Neural progenitor cell (in vitro differentiated cells): Measurements from ENCODE around the gene HABP2. TPM values are rescaled to one million over a fixed set of nuclear protein-coding genes. Genes with fewer than 3 reads are reported as not detected.

Source experiments
- DNase-seq: peaks from one replicate; pipeline ENCODE4 v3.0.0-alpha.2; 2016; ENCODE audit warnings: low spot score
- H2AFZ ChIP-seq: fragments of 200-600 bp; sonication (generic); replicated peaks from 2 replicates; pipeline ENCODE4 v1.6.1; 2016; ENCODE audit warnings: antibody characterized with exemption
- H3F3A ChIP-seq: fragments of 200-600 bp; sonication (generic); 2 replicates; pipeline ENCODE4 v1.6.1; 2016; ENCODE audit warnings: antibody characterized with exemption, low read depth
- H3K27ac ChIP-seq: fragments of 200-600 bp; sonication (generic); 2 replicates; pipeline ENCODE4 v1.5.1; 2016; ENCODE audit warnings: mild to moderate bottlenecking
- H3K27me3 ChIP-seq: fragments of 200-600 bp; sonication (generic); 2 replicates; pipeline ENCODE4 v1.6.1; 2016; ENCODE audit warnings: mild to moderate bottlenecking, moderate library complexity
- H3K36me3 ChIP-seq: fragments of 200-600 bp; sonication (generic); 2 replicates; pipeline ENCODE4 v1.5.1; 2016
- H3K4me1 ChIP-seq: fragments of 200-600 bp; sonication (generic); 2 replicates; pipeline ENCODE4 v1.6.1; 2016; ENCODE audit warnings: mixed run types
- H3K4me2 ChIP-seq: fragments of 200-600 bp; sonication (generic); 2 replicates; pipeline ENCODE4 v1.6.1; 2016
- H3K4me3 ChIP-seq: fragments of 200-600 bp; sonication (generic); 2 replicates; pipeline ENCODE4 v1.5.1; 2016
- H3K79me2 ChIP-seq: fragments of 200-600 bp; sonication (generic); 2 replicates; pipeline ENCODE4 v1.6.1; 2016; ENCODE audit warnings: low read depth
- H3K9ac ChIP-seq: fragments of 200-600 bp; sonication (generic); 2 replicates; pipeline ENCODE4 v1.6.1; 2016
- H3K9me3 ChIP-seq: fragments of 200-600 bp; sonication (generic); 2 replicates; pipeline ENCODE4 v1.5.1; 2016; ENCODE audit warnings: low read depth
- H4K20me1 ChIP-seq: fragments of 200-600 bp; sonication (generic); 2 replicates; pipeline ENCODE4 v1.6.1; 2016; ENCODE audit warnings: low read depth
- H3K27ac Mint-ChIP-seq: 3 replicates; pipeline ENCODE4 v1.8.0; 2021; ENCODE audit warnings: mixed read lengths
- H3K27me3 Mint-ChIP-seq: 2 replicates; pipeline ENCODE4 v1.8.0; 2022; ENCODE audit warnings: low read depth, mild to moderate bottlenecking, inconsistent platforms, moderate library complexity, mixed read lengths; ENCODE audit not compliant: insufficient read depth
- H3K36me3 Mint-ChIP-seq: 3 replicates; pipeline ENCODE4 v1.8.0; 2021; ENCODE audit warnings: mixed read lengths
- H3K4me1 Mint-ChIP-seq: 3 replicates; pipeline ENCODE4 v1.8.0; 2021; ENCODE audit warnings: mixed read lengths
- H3K4me3 Mint-ChIP-seq: 3 replicates; pipeline ENCODE4 v1.8.0; 2021; ENCODE audit warnings: mild to moderate bottlenecking, moderate library complexity, mixed read lengths
- H3K9me3 Mint-ChIP-seq: 3 replicates; pipeline ENCODE4 v1.8.0; 2020; ENCODE audit warnings: mixed read lengths
- CTCF ChIP-seq: fragments of 200-600 bp; sonication (generic); IDR thresholded peaks from 2 replicates; pipeline ENCODE4 v1.5.1; 2017; ENCODE audit warnings: antibody characterized with exemption, mild to moderate bottlenecking
- EZH2 ChIP-seq: fragments of 200-600 bp; sonication (generic); IDR thresholded peaks from 2 replicates; pipeline ENCODE4 v1.6.1; 2017; ENCODE audit warnings: antibody characterized with exemption, mild to moderate bottlenecking, moderate library complexity
- EZH2phosphoT487 ChIP-seq: fragments of 200-600 bp; sonication (generic); IDR thresholded peaks from 2 replicates; pipeline ENCODE4 v1.6.1; 2017; ENCODE audit warnings: antibody characterized with exemption
- total RNA-seq: library from RNA; depleted of rRNA; stranded (reverse); fragments of >200 nt; gene quantifications from 2 replicates; pipeline ENCODE4 v1.2.3, GENCODE V29; 2015; ENCODE audit warnings: low replicate concordance

Gene HABP2
- total RNA-seq, 1 donor from 2014 or later = not detected

- Histone ChIP-seq H3K27me3 (peaks cover 7% of the 10 kb centered on the region), H3F3A (no peaks in the 10 kb centered on the region), H3K9me3 (no peaks in the 10 kb centered on the region), H3K27ac (no peak overlapping the region), H3K36me3 (no peaks in the 10 kb centered on the region), H3K4me2 (no peak overlapping the region), H3K4me3 (no peak overlapping the region), H3K9ac (no peak overlapping the region), H2AFZ (no peak overlapping the region), H3K4me1 (no peaks in the 10 kb centered on the region), H4K20me1 (no peaks in the 10 kb centered on the region), H3K79me2 (no peaks in the 10 kb centered on the region)
- Mint-ChIP-seq H3K4me3 (no peak overlapping the region), H3K36me3 (no peaks in the 10 kb centered on the region), H3K27me3 (peaks cover 10% of the 10 kb centered on the region), H3K9me3 (no peaks in the 10 kb centered on the region), H3K4me1 (no peaks in the 10 kb centered on the region), H3K27ac (no peak overlapping the region)
- no peak for DNase-seq
- no peak for TF ChIP-seq EZH2
- TF ChIP-seq EZH2phosphoT487 = no peak
- TF ChIP-seq CTCF = no peak
Measured at GRCh38 chr10:113533801-113534200, 19.1 kb upstream of the HABP2 start.

- Histone ChIP-seq H3K27ac (no peak overlapping the region), H3K4me1 (no peaks in the 10 kb centered on the region), H3K9me3 (no peaks in the 10 kb centered on the region), H3K4me3 (no peak overlapping the region), H4K20me1 (no peaks in the 10 kb centered on the region), H3K79me2 (no peaks in the 10 kb centered on the region), H3K36me3 (no peaks in the 10 kb centered on the region), H2AFZ (no peak overlapping the region), H3K4me2 (no peak overlapping the region), H3F3A (no peaks in the 10 kb centered on the region), H3K27me3 (peaks cover 3% of the 10 kb centered on the region), H3K9ac (no peak overlapping the region)
- Mint-ChIP-seq H3K4me1 (no peaks in the 10 kb centered on the region), H3K4me3 (no peak overlapping the region), H3K9me3 (no peaks in the 10 kb centered on the region), H3K27ac (no peak overlapping the region), H3K36me3 (no peaks in the 10 kb centered on the region), H3K27me3 (peaks cover 10% of the 10 kb centered on the region)
- no peak for TF ChIP-seq EZH2
- TF ChIP-seq EZH2phosphoT487 = no peak
- TF ChIP-seq CTCF = no peak
- DNase-seq = no peak
Measured at GRCh38 chr10:113534423-113534822, 18.4 kb upstream of the HABP2 start.

- Histone ChIP-seq H2AFZ (no peak overlapping the region), H3K27ac (no peak overlapping the region), H3F3A (no peaks in the 10 kb centered on the region), H3K36me3 (no peaks in the 10 kb centered on the region), H3K4me1 (no peaks in the 10 kb centered on the region), H4K20me1 (no peaks in the 10 kb centered on the region), H3K9ac (no peak overlapping the region), H3K4me3 (no peak overlapping the region), H3K9me3 (no peaks in the 10 kb centered on the region), H3K4me2 (no peak overlapping the region), H3K79me2 (no peaks in the 10 kb centered on the region), H3K27me3 (no peaks in the 10 kb centered on the region)
- no peak for TF ChIP-seq EZH2phosphoT487
- TF ChIP-seq CTCF = no peak
- no peak for TF ChIP-seq EZH2
- Mint-ChIP-seq H3K36me3 (no peaks in the 10 kb centered on the region), H3K27me3 (peaks cover 10% of the 10 kb centered on the region), H3K4me3 (no peak overlapping the region), H3K27ac (no peak overlapping the region), H3K9me3 (no peaks in the 10 kb centered on the region), H3K4me1 (no peaks in the 10 kb centered on the region)
- no peak for DNase-seq
Measured at GRCh38 chr10:113537672-113538071, 15.2 kb upstream of the HABP2 start.
